ENCODE measurements around the gene SLC19A3.

SLC19A3 gene

GRCh38 chr2:227657199-227657845 is 60.5 kb downstream of the SLC19A3 start:
- Histone ChIP-seq H3K36me3 (ENCODE audit: control insufficient read depth, low read depth, low read length) (no peaks in the 10 kb centered on the region), H3K4me1 (ENCODE audit: control insufficient read depth, low read depth, low read length) (peaks cover 10% of the 10 kb centered on the region), H3K27me3 (ENCODE audit: control insufficient read depth, insufficient read depth, low read length) (no peaks in the 10 kb centered on the region), H3K4me3 (ENCODE audit: low read length) (no peak overlapping the region), H3K27ac (ENCODE audit: low read length) (no peak overlapping the region), H3K9ac (ENCODE audit: low read length) (no peak overlapping the region), H3K9me3 (ENCODE audit: control insufficient read depth, low read depth, low read length) (no peaks in the 10 kb centered on the region)

GRCh38 chr2:227655454-227655853 is 62.4 kb downstream of the SLC19A3 start:
- H3K4me1 ChIP-seq (ENCODE audit: control insufficient read depth, low read depth, low read length), result no peaks in the 10 kb centered on the region
- H3K4me3 ChIP-seq (ENCODE audit: low read length), result no peak overlapping the region
- H3K27ac ChIP-seq (ENCODE audit: low read length), result no peak overlapping the region
- no peaks in the 10 kb centered on the region for H3K36me3 ChIP-seq (ENCODE audit: control insufficient read depth, low read depth, low read length)
- H3K9ac ChIP-seq (ENCODE audit: low read length), result no peak overlapping the region
- H3K27me3 ChIP-seq (ENCODE audit: control insufficient read depth, insufficient read depth, low read length), result no peaks in the 10 kb centered on the region
- H3K9me3 ChIP-seq (ENCODE audit: control insufficient read depth, low read depth, low read length), result no peaks in the 10 kb centered on the region

- H3K9ac ChIP-seq (ENCODE audit: low read length), result no peak overlapping the region
- no peaks in the 10 kb centered on the region for H3K9me3 ChIP-seq (ENCODE audit: control insufficient read depth, low read depth, low read length)
- no peaks in the 10 kb centered on the region for H3K36me3 ChIP-seq (ENCODE audit: control insufficient read depth, low read depth, low read length)
- H3K27ac ChIP-seq (ENCODE audit: low read length), result no peak overlapping the region
- no peaks in the 10 kb centered on the region for H3K4me1 ChIP-seq (ENCODE audit: control insufficient read depth, low read depth, low read length)
- no peaks in the 10 kb centered on the region for H3K27me3 ChIP-seq (ENCODE audit: control insufficient read depth, insufficient read depth, low read length)
- H3K4me3 ChIP-seq (ENCODE audit: low read length), result no peak overlapping the region
Observed at GRCh38 chr2:227654426-227654825, 63.4 kb downstream of the SLC19A3 start.

GRCh38 chr2:227653419-227653818 is 64.4 kb downstream of the SLC19A3 start:
- H3K9me3 ChIP-seq (ENCODE audit: control insufficient read depth, low read depth, low read length), result no peaks in the 10 kb centered on the region

GRCh38 chr2:227643990-227644551 is 73.8 kb downstream of the SLC19A3 start:
- no peaks in the 10 kb centered on the region for H3K36me3 ChIP-seq (ENCODE audit: control insufficient read depth, low read depth, low read length)
- H3K9me3 ChIP-seq (ENCODE audit: control insufficient read depth, low read depth, low read length), result no peaks in the 10 kb centered on the region
- no peaks in the 10 kb centered on the region for H3K27me3 ChIP-seq (ENCODE audit: control insufficient read depth, insufficient read depth, low read length)
- H3K4me3 ChIP-seq (ENCODE audit: low read length), result no peak overlapping the region
- no peak overlapping the region for H3K9ac ChIP-seq (ENCODE audit: low read length)
- no peaks in the 10 kb centered on the region for H3K4me1 ChIP-seq (ENCODE audit: control insufficient read depth, low read depth, low read length)
- no peak overlapping the region for H3K27ac ChIP-seq (ENCODE audit: low read length)

More at GRCh38 chr2:227653419-227653818, 64.4 kb downstream of the SLC19A3 start:
- Histone ChIP-seq H3K36me3 (ENCODE audit: control insufficient read depth, low read depth, low read length) (no peaks in the 10 kb centered on the region), H3K27me3 (ENCODE audit: control insufficient read depth, insufficient read depth, low read length) (no peaks in the 10 kb centered on the region), H3K4me3 (ENCODE audit: low read length) (no peak overlapping the region), H3K9ac (ENCODE audit: low read length) (no peak overlapping the region), H3K27ac (ENCODE audit: low read length) (no peak overlapping the region), H3K4me1 (ENCODE audit: control insufficient read depth, low read depth, low read length) (no peaks in the 10 kb centered on the region)

GRCh38 chr2:227642656-227643055 is 75.2 kb downstream of the SLC19A3 start:
- no peaks in the 10 kb centered on the region for H3K9me3 ChIP-seq (ENCODE audit: control insufficient read depth, low read depth, low read length)
- no peak overlapping the region for H3K9ac ChIP-seq (ENCODE audit: low read length)
- H3K27ac ChIP-seq (ENCODE audit: low read length), result no peak overlapping the region
- no peak overlapping the region for H3K4me3 ChIP-seq (ENCODE audit: low read length)
- no peaks in the 10 kb centered on the region for H3K4me1 ChIP-seq (ENCODE audit: control insufficient read depth, low read depth, low read length)
- H3K27me3 ChIP-seq (ENCODE audit: control insufficient read depth, insufficient read depth, low read length), result no peaks in the 10 kb centered on the region
- H3K36me3 ChIP-seq (ENCODE audit: control insufficient read depth, low read depth, low read length), result no peaks in the 10 kb centered on the region

GRCh38 chr2:227634201-227634600 is 83.6 kb downstream of the SLC19A3 start:
- H3K27me3 ChIP-seq (ENCODE audit: control insufficient read depth, insufficient read depth, low read length), result no peaks in the 10 kb centered on the region
- H3K4me3 ChIP-seq (ENCODE audit: low read length), result no peak overlapping the region
- no peak overlapping the region for H3K9ac ChIP-seq (ENCODE audit: low read length)
- H3K27ac ChIP-seq (ENCODE audit: low read length), result no peak overlapping the region
- no peaks in the 10 kb centered on the region for H3K36me3 ChIP-seq (ENCODE audit: control insufficient read depth, low read depth, low read length)
- no peaks in the 10 kb centered on the region for H3K9me3 ChIP-seq (ENCODE audit: control insufficient read depth, low read depth, low read length)
- H3K4me1 ChIP-seq (ENCODE audit: control insufficient read depth, low read depth, low read length), result no peaks in the 10 kb centered on the region
